Stimulated activated CD8-positive, alpha-beta memory T cell treated with anti-CD3 and anti-CD28 coated beads, Interleukin-2, amount 100 ng/mL, for 48 hours (primary cell): ENCODE data around the gene ECI1.
"Not testable (repeated sequence)": the region's sequence is repeated elsewhere in the genome, so short reads cannot be mapped to it uniquely, and the experiment has no call there.

ENCODE experiments used
- DNase-seq, 2 donors: peaks; one replicate each; pipeline ENCODE4 v3.0.0-alpha.2; 2020; ENCODE audit warnings: low read depth in 2 of 2

Gene ECI1

GRCh38 chr16:2253293-2253692, 1.9 kb upstream of the ECI1 start:
- no peak for DNase-seq

GRCh38 chr16:2252806-2253148, 1.4 kb upstream of the ECI1 start:
- DNase-seq = no peak

- DNase-seq = peak in 1 of 2 donors; percentile 29
These were observed 613 bp downstream of the ECI1 start for GRCh38 chr16:2250652-2251295.

- DNase-seq = no peak
These were observed 5.0 kb downstream of the ECI1 start for GRCh38 chr16:2246301-2246885.

- no peak for DNase-seq
These were observed 6.2 kb downstream of the ECI1 start for GRCh38 chr16:2244926-2245795.

- DNase-seq = no peak
These were observed 7.1 kb downstream of the ECI1 start for GRCh38 chr16:2244301-2244700.

GRCh38 chr16:2243781-2244180, 7.6 kb downstream of the ECI1 start:
- DNase-seq = no peak

- no peak for DNase-seq
These were observed 8.3 kb downstream of the ECI1 start for GRCh38 chr16:2243031-2243528.

- no peak for DNase-seq
These were observed 8.8 kb downstream of the ECI1 start for GRCh38 chr16:2242598-2242997.

GRCh38 chr16:2240331-2240730, 11.1 kb downstream of the ECI1 start:
- not testable (repeated sequence) for DNase-seq

GRCh38 chr16:2238838-2239675, 12.3 kb downstream of the ECI1 start:
- no peak for DNase-seq

- no peak for DNase-seq
These were observed 13.1 kb downstream of the ECI1 start for GRCh38 chr16:2238150-2238837.

- no peak for DNase-seq
These were observed 13.8 kb downstream of the ECI1 start for GRCh38 chr16:2237493-2238149.

- DNase-seq = no peak
These were observed 14.3 kb downstream of the ECI1 start for GRCh38 chr16:2237102-2237482.

GRCh38 chr16:2236337-2237101, 14.9 kb downstream of the ECI1 start, which contains the start of gene DNASE1L2:
Gene DNASE1L2 (plus strand): TSS chr16:2236444. CDS start chr16:2236817, 373 bp downstream.
- no peak for DNase-seq

- DNase-seq = no peak
These were observed 15.6 kb downstream of the ECI1 start for GRCh38 chr16:2235695-2236336.

GRCh38 chr16:2235234-2235651, 16.1 kb downstream of the ECI1 start:
- DNase-seq = no peak

GRCh38 chr16:2234813-2235170, 16.6 kb downstream of the ECI1 start:
- DNase-seq = no peak
